Measurements from ENCODE around the gene GDF11. TPM values are rescaled to one million over a fixed set of nuclear protein-coding genes. Genes with fewer than 3 reads are reported as not detected.

GDF11 gene
- total RNA-seq, 1 experiment from 2014 or later, result 31.8 TPM

GRCh38 chr12:55736780-55737580, 5.9 kb upstream of the GDF11 start:
- H4K91ac ChIP-seq (ENCODE audit: insufficient read length, low read depth, low read length), result no peak overlapping the region
- H3K56ac ChIP-seq (ENCODE audit: insufficient read length, low read depth, low read length), result no peak overlapping the region
- H4K20me1 ChIP-seq (ENCODE audit: control insufficient read depth, insufficient read depth, insufficient read length), result peaks cover 2% of the 10 kb centered on the region
- no peak overlapping the region for H3K4ac ChIP-seq (ENCODE audit: low read depth, low read length)
- no peak overlapping the region for H3K9ac ChIP-seq (ENCODE audit: extremely low read depth, insufficient read length, low read length)
- H2AK5ac ChIP-seq (ENCODE audit: insufficient read length, low read length), result no peak overlapping the region
- no peak overlapping the region for H3K18ac ChIP-seq (ENCODE audit: insufficient read length, low read depth, low read length)
- no peaks in the 10 kb centered on the region for H3K79me2 ChIP-seq (ENCODE audit: insufficient read depth, low read length)
- no peaks in the 10 kb centered on the region; a peak in 1 of 7 replicates for H3K36me3 Mint-ChIP-seq (ENCODE audit: insufficient read depth in 1 of 3, low read depth in 3 of 3)
- H3K23me2 ChIP-seq (ENCODE audit: insufficient read length, low read depth, low read length, poor library complexity, severe bottlenecking), result peaks cover 9% of the 10 kb centered on the region
- no peaks in the 10 kb centered on the region for H3K4me1 ChIP-seq (ENCODE audit: insufficient read depth, low read length)
- H3K9me3 Mint-ChIP-seq, result no peaks in the 10 kb centered on the region
- H2BK12ac ChIP-seq (ENCODE audit: insufficient read length, low read depth, low read length), result no peak overlapping the region
- H2BK120ac ChIP-seq (ENCODE audit: low read depth, low read length, poor library complexity, severe bottlenecking), result no peak overlapping the region
- DNase-seq, result peak; percentile 98
- H4K5ac ChIP-seq (ENCODE audit: insufficient read length, low read depth, low read length), result no peak overlapping the region
- H3K27me3 ChIP-seq (ENCODE audit: insufficient read depth, low read length), result no peaks in the 10 kb centered on the region
- no peaks in the 10 kb centered on the region for H3K9me3 ChIP-seq (ENCODE audit: control insufficient read depth, low read depth, low read length)
- no peak overlapping the region for H2BK20ac ChIP-seq (ENCODE audit: low read depth, low read length, poor library complexity, severe bottlenecking)
- no peak overlapping the region for H3K23ac ChIP-seq (ENCODE audit: insufficient read length, low read depth, low read length)
- no peak overlapping the region for H3K14ac ChIP-seq (ENCODE audit: insufficient read depth, low read length)
- no peak overlapping the region for H2BK5ac ChIP-seq (ENCODE audit: insufficient read length, low read length)
- no peaks in the 10 kb centered on the region for H3K79me1 ChIP-seq (ENCODE audit: insufficient read depth, low read depth, low read length, poor library complexity, severe bottlenecking)
- H3K4me2 ChIP-seq (ENCODE audit: insufficient read depth, insufficient read length, low read length), result no peak overlapping the region
- no CpG with 5 or more reads among the region's 6 CpGs for WGBS (ENCODE audit: extremely low coverage, insufficient read length, low lambda C conversion rate)
- TF ChIP-seq CTCF (conservative IDR thresholded peaks at IDR 0.05), result peak; percentile 98
- peak overlapping the region; percentile 56 to 91 (median 87); a peak in 6 of 7 replicates for H3K27ac Mint-ChIP-seq
- H3T11ph ChIP-seq (ENCODE audit: low read length), result no peak overlapping the region
- H3K4me3 Mint-ChIP-seq, result peak overlapping the region; percentile 69 to 89
- H3K27me3 Mint-ChIP-seq (ENCODE audit: low read depth), result peaks cover 4% of the 10 kb centered on the region; the same call in 1 of the 2 replicates
- no peak overlapping the region for H2BK15ac ChIP-seq (ENCODE audit: low read depth, low read length)
- H4K8ac ChIP-seq (replicated peaks; ENCODE audit: insufficient read length, low read depth, low read length), result no peak overlapping the region
- no peak overlapping the region for H3K27ac ChIP-seq (ENCODE audit: insufficient read length, low read depth, low read length)
- H2AFZ ChIP-seq (ENCODE audit: low read length), result no peak overlapping the region
- peaks cover 25 to 31% of the 10 kb centered on the region in 2 experiments for H3K4me1 Mint-ChIP-seq
